GM13977 (cell line): Measurements from ENCODE around the gene LPAR2.
"Not testable (repeated sequence)": the region's sequence is repeated elsewhere in the genome, so short reads cannot be mapped to it uniquely, and the experiment has no call there.

ENCODE experiments used
- DNase-seq: peaks from one replicate; pipeline ENCODE4 v3.0.0; 2012; ENCODE audit warnings: low spot score
- in situ Hi-C: fragments of 300-500 bp; cut with MboI; formaldehyde crosslinking; loops from one replicate; pipeline ENCODE4 v1.12.0; 2022; ENCODE audit warnings: low sequenced_read_pairs, low pct_unique_long_range_greater_than_20kb, mixed read lengths, inconsistent platforms; ENCODE audit not compliant: unreplicated experiment
- TF ChIP-seq, protein P1 (sequence below): IDR thresholded peaks from 2 replicates; pipeline ENCODE4 v1.5.1; 2012; ENCODE audit warnings: mild to moderate bottlenecking, control low read depth; ENCODE audit not compliant: insufficient read depth; ENCODE audit errors: extremely low read depth, missing control alignments

The LPAR2 gene

DNA sequence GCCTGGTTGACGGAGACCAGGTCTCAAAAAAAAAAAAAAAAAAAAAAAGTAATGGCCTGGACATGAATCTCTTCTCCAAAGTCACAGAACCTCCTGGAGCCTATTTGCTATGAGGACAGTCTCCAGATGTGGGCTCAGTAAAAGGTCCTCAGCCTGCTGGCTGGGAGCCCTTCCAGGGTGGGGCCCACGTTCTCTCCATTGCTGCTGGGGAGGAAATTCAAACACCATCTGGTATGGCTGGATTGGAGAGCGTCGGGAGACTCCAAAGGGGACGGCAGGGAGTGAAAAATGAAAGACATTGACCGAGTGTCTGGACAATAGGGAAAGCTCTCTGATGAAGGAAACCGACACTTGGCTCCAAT lies 8.2 kb downstream of the LPAR2 start:
- no peak for DNase-seq
- TF ChIP-seq, protein P1, sequence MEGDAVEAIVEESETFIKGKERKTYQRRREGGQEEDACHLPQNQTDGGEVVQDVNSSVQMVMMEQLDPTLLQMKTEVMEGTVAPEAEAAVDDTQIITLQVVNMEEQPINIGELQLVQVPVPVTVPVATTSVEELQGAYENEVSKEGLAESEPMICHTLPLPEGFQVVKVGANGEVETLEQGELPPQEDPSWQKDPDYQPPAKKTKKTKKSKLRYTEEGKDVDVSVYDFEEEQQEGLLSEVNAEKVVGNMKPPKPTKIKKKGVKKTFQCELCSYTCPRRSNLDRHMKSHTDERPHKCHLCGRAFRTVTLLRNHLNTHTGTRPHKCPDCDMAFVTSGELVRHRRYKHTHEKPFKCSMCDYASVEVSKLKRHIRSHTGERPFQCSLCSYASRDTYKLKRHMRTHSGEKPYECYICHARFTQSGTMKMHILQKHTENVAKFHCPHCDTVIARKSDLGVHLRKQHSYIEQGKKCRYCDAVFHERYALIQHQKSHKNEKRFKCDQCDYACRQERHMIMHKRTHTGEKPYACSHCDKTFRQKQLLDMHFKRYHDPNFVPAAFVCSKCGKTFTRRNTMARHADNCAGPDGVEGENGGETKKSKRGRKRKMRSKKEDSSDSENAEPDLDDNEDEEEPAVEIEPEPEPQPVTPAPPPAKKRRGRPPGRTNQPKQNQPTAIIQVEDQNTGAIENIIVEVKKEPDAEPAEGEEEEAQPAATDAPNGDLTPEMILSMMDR = no peak
- in situ Hi-C loops = no loop called here

DNA sequence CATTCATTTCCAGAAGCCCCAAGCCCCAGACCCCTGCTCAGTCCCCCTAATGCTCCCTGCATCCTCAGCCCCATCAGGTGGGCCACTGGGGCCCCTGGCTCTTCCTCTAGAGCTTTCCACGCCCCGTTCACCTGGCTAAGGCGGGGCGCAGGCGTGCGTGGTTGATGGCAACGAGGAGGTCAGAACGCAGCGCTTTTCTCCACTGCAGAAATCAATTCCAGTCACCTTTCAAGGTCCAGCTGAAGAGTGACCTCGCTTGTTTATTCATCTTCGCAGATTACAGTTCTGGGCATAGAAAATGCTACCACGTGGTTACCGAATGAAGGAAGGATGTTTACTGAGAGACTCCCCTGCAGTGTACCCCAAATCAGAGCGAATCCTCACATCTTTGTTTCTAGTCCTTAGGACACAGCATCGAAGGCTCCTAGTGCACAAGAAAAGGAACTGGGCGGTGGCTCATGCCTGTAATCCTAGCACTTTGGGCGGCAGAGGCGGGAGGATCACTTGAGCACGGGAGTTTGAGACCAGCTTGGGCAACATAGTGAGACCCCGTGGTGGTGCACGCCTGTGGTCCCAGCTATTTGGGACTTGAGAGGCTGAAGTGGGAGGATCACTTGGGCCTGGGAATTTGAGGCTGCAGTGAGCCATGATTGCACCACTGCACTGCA lies 8.7 kb downstream of the LPAR2 start:
- in situ Hi-C loops = no loop called here
- TF ChIP-seq, protein P1 = no peak
- DNase-seq = no peak

DNA sequence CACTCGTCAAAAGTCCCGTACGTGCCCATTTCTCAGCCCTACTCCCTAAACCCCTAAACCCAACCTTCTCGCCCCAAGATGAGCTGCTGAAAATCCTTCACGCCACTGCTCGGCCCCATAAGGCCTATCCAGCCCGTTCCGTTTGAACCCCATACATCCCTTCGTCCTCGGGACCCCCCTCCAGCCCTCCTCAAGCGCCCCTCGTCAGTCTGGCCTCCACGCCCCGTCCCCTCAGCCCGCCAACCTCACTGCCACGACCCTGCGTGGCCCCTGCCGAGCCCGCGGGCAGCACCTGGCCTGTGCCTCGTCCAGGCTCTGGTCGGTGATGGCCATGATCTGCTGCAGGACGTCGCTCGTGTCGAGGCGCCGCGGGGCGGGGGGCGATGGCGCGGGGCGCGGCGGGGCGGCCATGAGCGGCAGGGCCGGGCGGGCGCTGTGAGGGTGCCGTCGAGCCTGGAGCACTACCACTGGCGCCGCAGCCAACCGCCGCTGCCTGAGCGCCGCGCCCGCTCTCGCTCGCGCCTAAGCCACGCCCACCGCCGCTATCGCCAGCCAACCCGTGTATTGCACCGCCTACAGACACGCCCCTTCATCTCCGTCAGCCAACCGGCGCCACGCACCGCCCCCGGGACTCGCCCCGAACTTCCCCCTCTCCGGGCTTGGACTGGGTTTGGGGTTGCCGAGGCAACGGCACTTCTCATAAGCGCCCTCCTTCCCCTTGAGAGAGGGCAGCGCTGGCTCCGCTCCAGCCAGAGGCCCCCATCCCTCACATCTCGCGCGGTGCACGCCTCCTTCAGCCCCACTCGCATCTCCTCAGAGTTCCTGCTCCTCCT lies 9.6 kb downstream of the LPAR2 start, which contains the start of gene PBX4:
Gene PBX4 (minus strand): TSS at position 469 of the 833 bp plus-strand sequence. CDS start 58 bp downstream, at position 411.
- DNase-seq = peak; percentile 99
- in situ Hi-C loops = no loop called here
- TF ChIP-seq, protein P1 = no peak

GRCh38 chr19:19615086-19615485 lies 12.9 kb downstream of the LPAR2 start:
- in situ Hi-C loops = no loop called here
- DNase-seq = no peak
- TF ChIP-seq, protein P1 = no peak

GRCh38 chr19:19613506-19613905 lies 14.5 kb downstream of the LPAR2 start:
- in situ Hi-C loops = no loop called here
- TF ChIP-seq, protein P1 = no peak
- no peak for DNase-seq

- in situ Hi-C loops = no loop called here
- TF ChIP-seq, protein P1 = no peak
- DNase-seq = no peak
These were observed 17.4 kb downstream of the LPAR2 start for GRCh38 chr19:19610376-19611202.

DNA sequence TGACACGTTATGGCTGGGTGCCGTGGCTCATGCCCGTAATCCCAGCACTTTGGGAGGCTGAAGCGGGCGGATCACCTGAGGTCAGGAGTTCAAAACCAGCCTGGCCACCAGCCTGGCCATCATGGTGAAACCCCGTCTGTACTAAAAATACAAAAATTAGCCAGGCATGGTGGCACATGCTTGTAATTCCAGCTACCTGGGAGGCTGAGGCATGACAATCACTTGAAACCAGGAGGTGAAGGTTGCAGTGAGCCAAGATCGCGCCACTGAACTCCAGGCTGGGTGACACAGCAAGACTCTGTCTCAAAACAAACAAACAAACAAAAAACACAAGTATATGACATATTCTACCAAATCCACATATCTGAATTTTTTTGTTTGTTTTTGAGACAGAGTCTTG lies 21.3 kb downstream of the LPAR2 start:
- DNase-seq, in situ Hi-C loops: not testable (repeated sequence)
